ENCODE data around the gene ZNF207.

DNA sequence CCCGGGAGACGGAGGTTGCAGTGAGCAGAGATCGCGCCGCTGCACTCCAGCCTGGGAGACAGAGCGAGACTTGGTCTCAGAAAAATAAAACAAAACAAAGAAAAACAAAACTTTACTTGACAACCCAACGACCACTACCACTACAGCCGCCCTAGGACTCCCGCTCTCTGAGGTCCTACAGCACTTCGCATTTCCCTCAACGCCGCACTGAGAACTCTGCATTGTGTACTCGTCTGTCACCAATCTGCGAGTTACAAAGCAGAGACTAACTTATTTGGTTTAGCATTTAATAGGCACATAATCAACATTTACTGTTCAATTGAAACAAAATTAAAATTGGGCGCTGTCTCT is 479 bp upstream of the ZNF207 start:
- TF ChIP-seq CTCF (IDR thresholded peaks at IDR 0.05) = no peak
- no peak for TF ChIP-seq POLR2A (IDR thresholded peaks at IDR 0.05)
